D721Med (cell line): ENCODE measurements around the gene NRP2.

Experiments used
- DNase-seq: peaks from one replicate; pipeline ENCODE4 v3.0.0; 2011; ENCODE audit warnings: low spot score; ENCODE audit not compliant: insufficient read length
- FAIRE-seq: peaks from 2 replicates; lab custom pipeline; 2011; peaks lifted over from hg19 to GRCh38; lab: Jason Lieb, UNC
- TF ChIP-seq, protein P1 (sequence below): IDR thresholded peaks from 2 replicates; pipeline ENCODE4 v1.5.1; 2012; ENCODE audit warnings: mild to moderate bottlenecking, control low read depth; ENCODE audit not compliant: insufficient read depth; ENCODE audit errors: missing control alignments

Gene NRP2

GRCh38 chr2:205796805-205797313 is 114.6 kb downstream of the NRP2 start:
- FAIRE-seq: no peak
- TF ChIP-seq, protein P1, sequence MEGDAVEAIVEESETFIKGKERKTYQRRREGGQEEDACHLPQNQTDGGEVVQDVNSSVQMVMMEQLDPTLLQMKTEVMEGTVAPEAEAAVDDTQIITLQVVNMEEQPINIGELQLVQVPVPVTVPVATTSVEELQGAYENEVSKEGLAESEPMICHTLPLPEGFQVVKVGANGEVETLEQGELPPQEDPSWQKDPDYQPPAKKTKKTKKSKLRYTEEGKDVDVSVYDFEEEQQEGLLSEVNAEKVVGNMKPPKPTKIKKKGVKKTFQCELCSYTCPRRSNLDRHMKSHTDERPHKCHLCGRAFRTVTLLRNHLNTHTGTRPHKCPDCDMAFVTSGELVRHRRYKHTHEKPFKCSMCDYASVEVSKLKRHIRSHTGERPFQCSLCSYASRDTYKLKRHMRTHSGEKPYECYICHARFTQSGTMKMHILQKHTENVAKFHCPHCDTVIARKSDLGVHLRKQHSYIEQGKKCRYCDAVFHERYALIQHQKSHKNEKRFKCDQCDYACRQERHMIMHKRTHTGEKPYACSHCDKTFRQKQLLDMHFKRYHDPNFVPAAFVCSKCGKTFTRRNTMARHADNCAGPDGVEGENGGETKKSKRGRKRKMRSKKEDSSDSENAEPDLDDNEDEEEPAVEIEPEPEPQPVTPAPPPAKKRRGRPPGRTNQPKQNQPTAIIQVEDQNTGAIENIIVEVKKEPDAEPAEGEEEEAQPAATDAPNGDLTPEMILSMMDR: no peak

DNA sequence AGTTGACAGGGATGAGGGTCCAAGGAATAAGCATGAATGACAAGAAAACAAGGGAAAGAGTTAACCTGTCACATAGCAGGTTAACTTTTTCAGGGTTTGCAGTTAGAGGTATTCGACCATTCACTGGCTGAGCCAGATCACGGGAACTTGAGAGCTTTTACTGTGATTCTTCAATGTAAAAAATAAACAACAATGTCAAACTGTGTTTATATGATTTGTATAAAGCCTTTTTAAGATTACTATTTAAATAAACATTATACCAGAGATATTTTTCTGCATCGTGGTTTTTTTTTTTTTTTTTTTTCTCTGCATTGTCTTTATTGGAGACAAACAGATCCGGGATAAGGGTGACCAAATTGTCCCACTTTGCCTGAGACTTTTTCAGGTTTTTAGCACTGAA is 115.6 kb downstream of the NRP2 start:
- no peak for DNase-seq
- TF ChIP-seq, protein P1: no peak
- no peak for FAIRE-seq

More at GRCh38 chr2:205796805-205797313, 114.6 kb downstream of the NRP2 start:
- no peak for DNase-seq

- no peak for DNase-seq
- FAIRE-seq: no peak
- TF ChIP-seq, protein P1: no peak
Measured at GRCh38 chr2:205800224-205800623, 117.9 kb downstream of the NRP2 start.

GRCh38 chr2:205800773-205801172 is 118.5 kb downstream of the NRP2 start:
- TF ChIP-seq, protein P1: no peak
- FAIRE-seq (no peak), DNase-seq (no peak)

- no peak for DNase-seq
- FAIRE-seq: no peak
- TF ChIP-seq, protein P1: no peak
Measured at GRCh38 chr2:205802065-205802464, 119.8 kb downstream of the NRP2 start.

GRCh38 chr2:205802941-205803340 is 120.6 kb downstream of the NRP2 start:
- no peak for FAIRE-seq
- no peak for DNase-seq
- TF ChIP-seq, protein P1: no peak

DNA sequence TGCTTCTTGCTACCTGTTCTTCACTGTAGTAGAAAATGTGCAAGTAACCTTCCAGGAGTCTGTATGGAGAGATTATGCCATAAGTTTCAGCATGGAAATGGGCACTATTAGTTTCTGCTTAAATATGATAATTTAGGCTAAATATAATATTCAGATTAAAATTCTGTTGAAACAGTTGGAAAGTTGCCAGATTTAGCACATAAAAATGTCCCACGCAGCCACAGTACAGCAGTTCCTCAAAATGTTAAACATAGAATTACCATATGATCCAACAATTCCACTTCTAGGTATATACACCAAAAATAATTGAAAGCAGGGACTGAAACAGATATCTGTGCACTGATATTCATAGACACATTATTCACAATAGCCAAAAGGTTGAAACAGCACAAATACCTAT is 121.2 kb downstream of the NRP2 start:
- TF ChIP-seq, protein P1: no peak
- FAIRE-seq: no peak
- no peak for DNase-seq
